H9 (cell line): ENCODE data around the gene PROKR2. TPM values are rescaled to one million over a fixed set of nuclear protein-coding genes. Genes with fewer than 3 reads are reported as not detected.

Experiments used
- DNase-seq: peaks from one replicate; pipeline ENCODE4 v3.0.0-alpha.2; 2017
- H2AFZ ChIP-seq: one replicate; pipeline ENCODE4 v1.6.1; 2013; ENCODE audit warnings: mild to moderate bottlenecking, low read length, control low read depth, moderate library complexity
- H2AK5ac ChIP-seq: 2 replicates; pipeline ENCODE4 v1.6.1; 2013; ENCODE audit warnings: low read length, control low read depth, mixed read lengths; ENCODE audit not compliant: insufficient read length
- H2BK120ac ChIP-seq: one replicate; pipeline ENCODE4 v1.6.1; 2013; ENCODE audit warnings: low read depth, mild to moderate bottlenecking, low read length, control low read depth, inconsistent platforms; ENCODE audit not compliant: poor library complexity, severe bottlenecking
- H2BK12ac ChIP-seq: 2 replicates; pipeline ENCODE4 v1.6.1; 2013; ENCODE audit warnings: low read length, control low read depth, mixed read lengths, low read depth; ENCODE audit not compliant: insufficient read length
- H2BK15ac ChIP-seq: 2 replicates; pipeline ENCODE4 v1.6.1; 2013; ENCODE audit warnings: low read depth, low read length, control low read depth
- H2BK20ac ChIP-seq: one replicate; pipeline ENCODE4 v1.6.1; 2013; ENCODE audit warnings: low read depth, mild to moderate bottlenecking, low read length, control low read depth, inconsistent platforms; ENCODE audit not compliant: poor library complexity, severe bottlenecking
- H2BK5ac ChIP-seq: 2 replicates; pipeline ENCODE4 v1.6.1; 2013; ENCODE audit warnings: low read length, control low read depth, mixed read lengths; ENCODE audit not compliant: insufficient read length
- H3K14ac ChIP-seq: 2 replicates; pipeline ENCODE4 v1.6.1; 2013; ENCODE audit warnings: low read length, control low read depth; ENCODE audit not compliant: insufficient read depth
- H3K18ac ChIP-seq: 2 replicates; pipeline ENCODE4 v1.6.1; 2013; ENCODE audit warnings: low read depth, mild to moderate bottlenecking, mixed read lengths, low read length, control low read depth; ENCODE audit not compliant: insufficient read length
- H3K23ac ChIP-seq: 2 replicates; pipeline ENCODE4 v1.6.1; 2013; ENCODE audit warnings: low read length, control low read depth, mixed read lengths, low read depth; ENCODE audit not compliant: insufficient read length
- H3K23me2 ChIP-seq: 2 replicates; pipeline ENCODE4 v1.6.1; 2013; ENCODE audit warnings: low read depth, mild to moderate bottlenecking, mixed read lengths, low read length, control low read depth; ENCODE audit not compliant: insufficient read length, poor library complexity, severe bottlenecking
- H3K27ac ChIP-seq: 2 replicates; pipeline ENCODE4 v1.5.1; 2013; ENCODE audit warnings: low read length, control low read depth, mixed read lengths, low read depth; ENCODE audit not compliant: insufficient read length
- H3K27me3 ChIP-seq: 2 replicates; pipeline ENCODE4 v1.6.1; 2013; ENCODE audit warnings: low read length, control low read depth, inconsistent platforms; ENCODE audit not compliant: insufficient read depth
- H3K4ac ChIP-seq: 2 replicates; pipeline ENCODE4 v1.6.1; 2013; ENCODE audit warnings: low read depth, mild to moderate bottlenecking, control low read depth, inconsistent platforms, low read length, moderate library complexity
- H3K4me1 ChIP-seq: 2 replicates; pipeline ENCODE4 v1.6.1; 2013; ENCODE audit warnings: low read length, control low read depth, inconsistent platforms; ENCODE audit not compliant: insufficient read depth
- H3K4me2 ChIP-seq: 2 replicates; pipeline ENCODE4 v1.6.1; 2013; ENCODE audit warnings: low read length, control low read depth, mixed read lengths; ENCODE audit not compliant: insufficient read length, insufficient read depth
- H3K56ac ChIP-seq: 2 replicates; pipeline ENCODE4 v1.6.1; 2013; ENCODE audit warnings: low read depth, mild to moderate bottlenecking, mixed read lengths, low read length, control low read depth; ENCODE audit not compliant: insufficient read length
- H3K79me1 ChIP-seq: 2 replicates; pipeline ENCODE4 v1.6.1; 2013; ENCODE audit warnings: low read depth, mild to moderate bottlenecking, moderate library complexity, low read length, control low read depth, inconsistent platforms; ENCODE audit not compliant: insufficient read depth, poor library complexity, severe bottlenecking
- H3K79me2 ChIP-seq: 2 replicates; pipeline ENCODE4 v1.6.1; 2013; ENCODE audit warnings: low read length, control low read depth, inconsistent platforms; ENCODE audit not compliant: insufficient read depth
- H3K9ac ChIP-seq: 2 replicates; pipeline ENCODE4 v1.6.1; 2013; ENCODE audit warnings: low read length, control low read depth, mixed read lengths; ENCODE audit not compliant: insufficient read length; ENCODE audit errors: extremely low read depth
- H3K9me3 ChIP-seq: one replicate; pipeline ENCODE4 v1.6.1; 2013; ENCODE audit warnings: low read depth, low read length, inconsistent platforms; ENCODE audit not compliant: control insufficient read depth
- H3T11ph ChIP-seq: one replicate; pipeline ENCODE4 v1.6.1; 2013; ENCODE audit warnings: mild to moderate bottlenecking, low read length, control low read depth, inconsistent platforms
- H4K20me1 ChIP-seq: one replicate; pipeline ENCODE4 v1.6.1; 2013; ENCODE audit not compliant: control insufficient read depth, insufficient read length, insufficient read depth
- H4K5ac ChIP-seq: 2 replicates; pipeline ENCODE4 v1.6.1; 2013; ENCODE audit warnings: low read depth, mild to moderate bottlenecking, mixed read lengths, low read length, control low read depth; ENCODE audit not compliant: insufficient read length
- H4K8ac ChIP-seq: replicated peaks from 2 replicates; pipeline ENCODE4 v1.6.1; 2013; ENCODE audit warnings: low read length, control low read depth, mixed read lengths, low read depth; ENCODE audit not compliant: insufficient read length
- H4K91ac ChIP-seq: 2 replicates; pipeline ENCODE4 v1.6.1; 2013; ENCODE audit warnings: low read depth, mild to moderate bottlenecking, moderate library complexity, mixed read lengths, low read length, control low read depth; ENCODE audit not compliant: insufficient read length
- H3K27ac Mint-ChIP-seq, 3 experiments: 2 replicates in 2 of 3; 3 replicates in 1 of 3; pipeline ENCODE4 v1.8.0; 2020 to 2021; ENCODE audit warnings: mixed read lengths in 3 of 3, mild to moderate bottlenecking in 1 of 3, moderate library complexity in 1 of 3
- H3K27me3 Mint-ChIP-seq: 2 replicates; pipeline ENCODE4 v1.8.0; 2021; ENCODE audit warnings: low read depth, mild to moderate bottlenecking, moderate library complexity, mixed read lengths
- H3K36me3 Mint-ChIP-seq, 3 experiments: 2 replicates in 2 of 3; 3 replicates in 1 of 3; pipeline ENCODE4 v1.8.0; 2020 to 2021; ENCODE audit warnings: low read depth in 3 of 3, mixed read lengths in 3 of 3; ENCODE audit not compliant: insufficient read depth in 1 of 3
- H3K4me1 Mint-ChIP-seq, 2 experiments: 2 replicates each; pipeline ENCODE4 v1.8.0; 2020; ENCODE audit warnings: mixed read lengths in 2 of 2
- H3K4me3 Mint-ChIP-seq, 2 experiments: 2 replicates in 1 of 2; 3 replicates in 1 of 2; pipeline ENCODE4 v1.8.0; 2020 to 2021; ENCODE audit warnings: mild to moderate bottlenecking in 2 of 2, mixed read lengths in 2 of 2, moderate library complexity in 1 of 2
- H3K9me3 Mint-ChIP-seq, 2 experiments: 2 replicates in 1 of 2; 3 replicates in 1 of 2; pipeline ENCODE4 v1.8.0; 2020; ENCODE audit warnings: mild to moderate bottlenecking in 2 of 2, mixed read lengths in 2 of 2, moderate library complexity in 1 of 2
- WGBS: extraction: QIAGEN DNeasy Blood & Tissue Kit; methylation state at CpG from one replicate; pipeline ENCODE4 v1.1.7; 2013; ENCODE audit warnings: missing lambda C conversion rate, low lambda C conversion rate, mixed read lengths; ENCODE audit not compliant: insufficient read length; ENCODE audit errors: extremely low coverage; 5-methylcytosine and 5-hydroxymethylcytosine counted together
- total RNA-seq: library from RNA; stranded (reverse); gene quantifications from 2 replicates; pipeline ENCODE4 v1.2.1, GENCODE V29; 2021
- TF ChIP-seq, protein P1 (sequence below): fragments of 200-600 bp; sonication (generic); conservative IDR thresholded peaks from 3 replicates; pipeline ENCODE4 v1.8.0; 2021; ENCODE audit warnings: antibody characterized with exemption, mild to moderate bottlenecking

PROKR2 gene
- total RNA-seq, 1 experiment from 2014 or later = 0.46 TPM

DNA sequence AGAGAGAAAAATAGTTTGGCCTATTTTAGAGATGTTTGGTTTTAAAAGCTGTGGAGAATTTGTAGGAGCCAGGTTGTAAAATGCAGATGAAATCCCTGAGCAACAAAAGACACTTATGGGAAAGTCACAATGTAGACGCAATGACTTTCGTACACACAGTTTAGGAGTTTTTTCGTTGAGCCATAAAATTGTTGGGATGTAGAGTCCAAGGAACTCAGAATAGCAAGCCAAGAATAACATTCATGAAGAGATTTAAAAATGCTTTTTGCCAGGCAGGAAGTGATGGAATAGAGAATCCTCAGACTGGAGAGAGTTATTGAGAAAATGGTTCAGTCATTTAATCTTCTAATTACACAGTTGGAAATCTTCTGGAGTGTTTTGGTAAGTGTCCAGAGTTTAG, 11.5 kb upstream of the PROKR2 start:
- no peak overlapping the region for H2BK120ac ChIP-seq
- no peak overlapping the region for H3K18ac ChIP-seq
- DNase-seq = no peak
- no peak overlapping the region for H2AK5ac ChIP-seq
- WGBS = no CpG with 5 or more reads among the region's 3 CpGs
- Mint-ChIP-seq H3K4me3 (no peak overlapping the region), H3K27me3 (peaks cover 11% of the 10 kb centered on the region), H3K4me1 (no peaks in the 10 kb centered on the region), H3K27ac (no peak overlapping the region), H3K36me3 (no peaks in the 10 kb centered on the region), H3K9me3 (no peaks in the 10 kb centered on the region; a peak in 1 of 5 replicates)
- no peak overlapping the region for H2BK12ac ChIP-seq
- H4K91ac ChIP-seq = no peak overlapping the region
- H3K23me2 ChIP-seq = no peaks in the 10 kb centered on the region
- H3K79me1 ChIP-seq = no peaks in the 10 kb centered on the region
- no peak overlapping the region for H3K4me2 ChIP-seq
- H3K27ac ChIP-seq = no peak overlapping the region
- no peaks in the 10 kb centered on the region for H3K9me3 ChIP-seq
- H3K14ac ChIP-seq = no peak overlapping the region
- H3K9ac ChIP-seq = no peak overlapping the region
- H3T11ph ChIP-seq = no peak overlapping the region
- no peak overlapping the region for H3K56ac ChIP-seq
- no peak overlapping the region for H3K23ac ChIP-seq
- no peak overlapping the region for H4K8ac ChIP-seq
- H2AFZ ChIP-seq = no peak overlapping the region
- H3K4ac ChIP-seq = no peak overlapping the region
- TF ChIP-seq, protein P1, sequence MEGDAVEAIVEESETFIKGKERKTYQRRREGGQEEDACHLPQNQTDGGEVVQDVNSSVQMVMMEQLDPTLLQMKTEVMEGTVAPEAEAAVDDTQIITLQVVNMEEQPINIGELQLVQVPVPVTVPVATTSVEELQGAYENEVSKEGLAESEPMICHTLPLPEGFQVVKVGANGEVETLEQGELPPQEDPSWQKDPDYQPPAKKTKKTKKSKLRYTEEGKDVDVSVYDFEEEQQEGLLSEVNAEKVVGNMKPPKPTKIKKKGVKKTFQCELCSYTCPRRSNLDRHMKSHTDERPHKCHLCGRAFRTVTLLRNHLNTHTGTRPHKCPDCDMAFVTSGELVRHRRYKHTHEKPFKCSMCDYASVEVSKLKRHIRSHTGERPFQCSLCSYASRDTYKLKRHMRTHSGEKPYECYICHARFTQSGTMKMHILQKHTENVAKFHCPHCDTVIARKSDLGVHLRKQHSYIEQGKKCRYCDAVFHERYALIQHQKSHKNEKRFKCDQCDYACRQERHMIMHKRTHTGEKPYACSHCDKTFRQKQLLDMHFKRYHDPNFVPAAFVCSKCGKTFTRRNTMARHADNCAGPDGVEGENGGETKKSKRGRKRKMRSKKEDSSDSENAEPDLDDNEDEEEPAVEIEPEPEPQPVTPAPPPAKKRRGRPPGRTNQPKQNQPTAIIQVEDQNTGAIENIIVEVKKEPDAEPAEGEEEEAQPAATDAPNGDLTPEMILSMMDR = no peak
- H3K4me1 ChIP-seq = no peaks in the 10 kb centered on the region
- no peak overlapping the region for H2BK20ac ChIP-seq
- no peaks in the 10 kb centered on the region for H3K27me3 ChIP-seq
- H4K20me1 ChIP-seq = no peaks in the 10 kb centered on the region
- H3K79me2 ChIP-seq = no peaks in the 10 kb centered on the region
- no peak overlapping the region for H4K5ac ChIP-seq
- H2BK5ac ChIP-seq = no peak overlapping the region
- no peak overlapping the region for H2BK15ac ChIP-seq
